Lung (tissue), 12 donors: Measurements from ENCODE around the gene CDKN2B-AS1. TPM values are rescaled to one million over a fixed set of nuclear protein-coding genes. Genes with fewer than 3 reads are reported as not detected.

ENCODE experiments used
- ATAC-seq: fragments of 200-7000 bp; cut with Tn5 transposase; one replicate; pipeline ENCODE4 v1.9.1; 2020; ENCODE audit warnings: moderate number of reproducible peaks; ENCODE audit not compliant: insufficient read depth, low FRiP score
- DNase-seq, 3 donors: peaks; one replicate each; pipeline ENCODE4 v3.0.0-alpha.2; 2013 to 2017
- H3K27ac ChIP-seq, 2 donors: one replicate each; pipeline ENCODE4 v1.5.1; 2013; ENCODE audit warnings: mild to moderate bottlenecking in 2 of 2, moderate library complexity in 2 of 2, control low read depth in 1 of 2, inconsistent platforms in 1 of 2, low read depth in 1 of 2, low read length in 1 of 2
- H3K27me3 ChIP-seq, 3 donors: one replicate each; pipeline ENCODE4 v1.5.1; 2013; ENCODE audit warnings: low read length in 2 of 3; ENCODE audit not compliant: control insufficient read depth in 3 of 3, insufficient read depth in 3 of 3
- H3K36me3 ChIP-seq, 4 donors: one replicate each; pipeline ENCODE4 v1.5.1; 2013; ENCODE audit warnings: low read length in 4 of 4, mild to moderate bottlenecking in 1 of 4, moderate library complexity in 1 of 4; ENCODE audit not compliant: control insufficient read depth in 4 of 4, insufficient read depth in 4 of 4
- H3K4me1 ChIP-seq, 5 donors: one replicate each; pipeline ENCODE4 v1.5.1; 2013; ENCODE audit warnings: low read length in 5 of 5, mild to moderate bottlenecking in 2 of 5, moderate library complexity in 1 of 5; ENCODE audit not compliant: control insufficient read depth in 5 of 5, insufficient read depth in 5 of 5
- H3K4me3 ChIP-seq: one replicate; pipeline ENCODE4 v1.5.1; 2013; ENCODE audit warnings: mild to moderate bottlenecking, control low read depth, moderate library complexity
- H3K9ac ChIP-seq, 2 donors: one replicate each; pipeline ENCODE4 v1.5.1; 2013; ENCODE audit warnings: low read length in 2 of 2, control low read depth in 1 of 2; ENCODE audit not compliant: insufficient read depth in 1 of 2
- H3K9me3 ChIP-seq, 4 donors: one replicate each; pipeline ENCODE4 v1.5.1; 2013; ENCODE audit warnings: low read length in 3 of 4, mild to moderate bottlenecking in 1 of 4, moderate library complexity in 1 of 4; ENCODE audit not compliant: control insufficient read depth in 4 of 4, insufficient read depth in 3 of 4
- CTCF ChIP-seq: IDR thresholded peaks from 2 replicates; pipeline ENCODE4 v1.5.1; 2012; ENCODE audit warnings: mild to moderate bottlenecking; ENCODE audit errors: control extremely low read depth, extremely low read depth
- WGBS, 2 donors: extraction: QIAGEN DNeasy Blood & Tissue Kit; methylation state at CpG; one replicate each; pipeline ENCODE4 v1.1.7; 2013; 5-methylcytosine and 5-hydroxymethylcytosine counted together
- polyA plus RNA-seq, 2 donors: library from polyadenylated mRNA; stranded (reverse); fragments of 200-250 nt; gene quantifications; one replicate each; pipeline ENCODE4 v1.2.1, GENCODE V29; 2013
- total RNA-seq, 2 donors: library from RNA; depleted of rRNA in 1 of 2; stranded (reverse); fragments of >200 nt in 1 of 2; gene quantifications; one replicate each; pipeline ENCODE4 v1.2.1, GENCODE V29; 2014 to 2021
- donor health status: control.
- donor health status: control.
- donor health status: Bipolar disorder and iron deficiency.
- donor health status: healthy.
- donor health status: DM: yes; HTN: yes; CAD: no.

CDKN2B-AS1 gene
- total and polyA plus RNA-seq, 4 donors = 0.32 to 1.2 (median 0.59) TPM

GRCh38 chr9:21985964-21986667 lies 8.5 kb upstream of the CDKN2B-AS1 start:
- H3K9ac ChIP-seq = no peak overlapping the region
- H3K27ac ChIP-seq = no peak overlapping the region
- peaks cover 7 to 98% (median 87%) of the 10 kb centered on the region in 3 donors for H3K27me3 ChIP-seq
- TF ChIP-seq CTCF = no peak
- H3K4me1 ChIP-seq = peaks cover 0 to 4% (median 0%) of the 10 kb centered on the region in 5 donors
- ATAC-seq = no peak
- DNase-seq = no peak
- 63 to 69% methylated on average over 5 of the region's 5 CpGs for WGBS, 2 donors
- no peaks in the 10 kb centered on the region for H3K36me3 ChIP-seq
- peaks cover 0 to 8% (median 0%) of the 10 kb centered on the region in 4 donors for H3K9me3 ChIP-seq
- no peak overlapping the region for H3K4me3 ChIP-seq

GRCh38 chr9:21988056-21988990 lies 6.3 kb upstream of the CDKN2B-AS1 start:
- Histone ChIP-seq H3K4me3 (no peak overlapping the region), H3K27me3 (peaks cover 7 to 96% (median 90%) of the 10 kb centered on the region in 3 donors), H3K9me3 (peaks cover 0 to 8% (median 0%) of the 10 kb centered on the region in 4 donors), H3K9ac (no peak overlapping the region), H3K4me1 (peaks cover 0 to 4% (median 0%) of the 10 kb centered on the region in 5 donors), H3K27ac (no peak overlapping the region), H3K36me3 (no peaks in the 10 kb centered on the region)
- WGBS, 2 donors = 24 to 32% methylated on average over 9 of the region's 9 CpGs
- no peak for TF ChIP-seq CTCF
- DNase-seq (no peak), ATAC-seq (no peak)

GRCh38 chr9:21989440-21990189 lies 5.0 kb upstream of the CDKN2B-AS1 start:
- peaks cover 0 to 10% (median 0%) of the 10 kb centered on the region in 4 donors for H3K9me3 ChIP-seq
- no peaks in the 10 kb centered on the region for H3K36me3 ChIP-seq
- peaks cover 0 to 9% (median 0%) of the 10 kb centered on the region in 5 donors for H3K4me1 ChIP-seq
- H3K4me3 ChIP-seq = no peak overlapping the region
- DNase-seq (no peak), ATAC-seq (no peak)
- no peak overlapping the region for H3K27ac ChIP-seq
- H3K27me3 ChIP-seq = peaks cover 7 to 89% (median 84%) of the 10 kb centered on the region in 3 donors
- H3K9ac ChIP-seq = no peak overlapping the region
- WGBS, 2 donors = 12 to 20% methylated on average over 35 of the region's 35 CpGs
- TF ChIP-seq CTCF = no peak
